ES-I3 (cell line): ENCODE results near the gene PARP1.

Experiments
- H3K36me3 ChIP-seq: 2 replicates; pipeline ENCODE4 v1.6.1; 2013; ENCODE audit warnings: mild to moderate bottlenecking, low read length, control low read depth, moderate library complexity; ENCODE audit not compliant: insufficient read depth
- H3K4me1 ChIP-seq: 2 replicates; pipeline ENCODE4 v1.6.1; 2013; ENCODE audit warnings: mild to moderate bottlenecking, control low read depth, low read length; ENCODE audit not compliant: insufficient read depth
- H3K9ac ChIP-seq: 2 replicates; pipeline ENCODE4 v1.6.1; 2013; ENCODE audit warnings: low read depth, mild to moderate bottlenecking, low read length, moderate library complexity
- H3K9me3 ChIP-seq: 2 replicates; pipeline ENCODE4 v1.6.1; 2013; ENCODE audit warnings: mild to moderate bottlenecking, low read length, moderate library complexity; ENCODE audit not compliant: control insufficient read depth, insufficient read depth

Gene PARP1

GRCh38 chr1:226406401-226406881 is 1.5 kb downstream of the PARP1 start:
- H3K4me1 ChIP-seq = peaks cover 16% of the 10 kb centered on the region
- peaks cover 6% of the 10 kb centered on the region for H3K36me3 ChIP-seq

DNA sequence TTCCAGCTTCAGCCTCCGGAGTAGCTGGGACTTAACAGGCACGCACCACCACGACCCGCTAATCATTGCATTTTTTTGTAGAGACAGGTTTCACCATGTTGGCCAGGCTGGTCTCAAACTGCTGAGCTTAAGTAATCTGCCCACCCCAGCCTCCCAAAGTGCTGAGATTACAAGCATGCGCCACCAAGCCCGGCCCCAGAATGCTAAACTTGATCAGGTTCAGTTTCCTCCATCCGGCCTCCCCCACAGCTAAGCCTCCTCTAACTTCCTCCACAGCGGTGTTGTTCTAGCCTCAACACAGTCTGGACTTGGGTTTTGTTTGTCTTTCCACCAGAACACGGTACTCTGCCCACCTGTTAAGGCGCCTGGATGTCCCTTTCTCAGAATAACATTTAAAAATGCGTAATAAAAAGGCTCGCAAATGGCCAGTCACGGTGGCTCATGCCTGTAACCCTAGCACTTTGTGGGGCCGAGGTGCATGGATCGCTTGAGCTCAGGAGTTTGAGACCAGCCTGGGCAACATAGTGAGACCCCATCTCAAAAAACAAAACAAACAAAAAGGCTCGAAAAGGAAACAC is 2.4 kb downstream of the PARP1 start:
- Histone ChIP-seq H3K36me3 (peaks cover 11% of the 10 kb centered on the region), H3K4me1 (peaks cover 16% of the 10 kb centered on the region), H3K9me3 (no peaks in the 10 kb centered on the region), H3K9ac (peak overlapping the region; percentile 86; the same call in 1 of the 2 replicates)

More at GRCh38 chr1:226406401-226406881, 1.5 kb downstream of the PARP1 start:
- no peaks in the 10 kb centered on the region for H3K9me3 ChIP-seq
- H3K9ac ChIP-seq = peak overlapping the region; percentile 86

DNA sequence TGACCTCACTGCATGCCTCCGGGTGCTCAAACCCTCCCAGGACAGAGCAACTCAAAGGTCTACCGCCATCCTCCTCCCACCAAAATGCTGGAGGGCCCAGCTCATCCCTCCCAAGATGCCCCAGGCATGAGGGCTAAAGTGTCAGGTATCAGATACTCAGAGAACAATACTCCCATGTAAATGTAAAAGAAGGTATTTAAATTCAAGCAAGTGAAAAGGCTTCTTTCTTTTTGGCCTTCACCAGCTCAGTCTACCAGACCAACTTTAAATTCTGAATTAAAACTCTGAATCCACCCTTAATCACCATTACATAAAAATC is 3.0 kb downstream of the PARP1 start:
- peak overlapping the region; percentile 86; the same call in 1 of the 2 replicates for H3K9ac ChIP-seq

DNA sequence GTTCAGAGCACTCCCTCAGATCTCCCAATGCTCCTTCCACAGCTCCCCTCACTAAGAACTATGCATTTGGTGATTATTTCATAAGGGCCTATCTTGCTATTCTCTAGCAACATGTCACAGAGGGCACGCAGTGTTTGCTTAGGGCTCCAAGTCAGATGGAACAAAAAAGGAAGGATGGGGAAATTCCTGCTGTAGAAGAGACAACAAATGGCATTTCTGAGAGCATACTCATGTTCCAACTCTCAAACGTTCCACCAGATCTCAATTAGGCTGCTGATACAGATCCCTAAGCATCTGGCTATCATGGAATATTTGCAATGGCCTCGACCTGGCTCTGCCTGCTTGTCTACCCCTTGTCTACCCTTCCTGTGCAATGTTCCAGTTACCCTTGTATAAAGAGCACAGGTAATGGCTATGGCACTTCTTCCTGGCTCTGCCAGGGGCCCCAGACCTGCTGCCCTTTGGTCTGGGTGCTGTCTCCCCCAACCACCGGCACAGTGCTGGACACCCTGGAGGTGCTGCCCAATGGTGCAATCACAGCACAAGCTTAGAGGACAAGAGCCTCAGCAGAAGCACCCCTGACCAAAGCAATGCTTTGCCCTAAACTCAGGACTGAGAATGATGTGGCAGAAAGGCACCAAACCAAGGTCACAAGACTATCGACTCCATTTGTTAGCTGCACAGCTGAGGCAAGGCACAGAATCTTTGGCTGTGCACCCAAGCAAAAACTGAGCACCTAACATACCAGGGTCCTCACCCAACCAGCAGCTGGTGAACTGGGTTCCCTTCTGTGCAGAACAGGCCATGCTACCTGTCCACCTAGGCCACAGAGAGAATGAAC is 3.6 kb downstream of the PARP1 start:
- Histone ChIP-seq H3K9me3 (no peaks in the 10 kb centered on the region), H3K36me3 (peaks cover 20% of the 10 kb centered on the region), H3K4me1 (peaks cover 16% of the 10 kb centered on the region)

More for the DNA sequence above, 3.0 kb downstream of the PARP1 start:
- Histone ChIP-seq H3K36me3 (peaks cover 15% of the 10 kb centered on the region), H3K9me3 (no peaks in the 10 kb centered on the region), H3K4me1 (peaks cover 16% of the 10 kb centered on the region)

GRCh38 chr1:226403201-226404034 is 4.5 kb downstream of the PARP1 start:
- H3K9ac ChIP-seq = no peak overlapping the region
- peaks cover 22% of the 10 kb centered on the region for H3K36me3 ChIP-seq
- H3K4me1 ChIP-seq = peaks cover 16% of the 10 kb centered on the region
- no peaks in the 10 kb centered on the region for H3K9me3 ChIP-seq

More for the DNA sequence above, 3.6 kb downstream of the PARP1 start:
- peak overlapping the region; percentile 4; the same call in 1 of the 2 replicates for H3K9ac ChIP-seq

DNA sequence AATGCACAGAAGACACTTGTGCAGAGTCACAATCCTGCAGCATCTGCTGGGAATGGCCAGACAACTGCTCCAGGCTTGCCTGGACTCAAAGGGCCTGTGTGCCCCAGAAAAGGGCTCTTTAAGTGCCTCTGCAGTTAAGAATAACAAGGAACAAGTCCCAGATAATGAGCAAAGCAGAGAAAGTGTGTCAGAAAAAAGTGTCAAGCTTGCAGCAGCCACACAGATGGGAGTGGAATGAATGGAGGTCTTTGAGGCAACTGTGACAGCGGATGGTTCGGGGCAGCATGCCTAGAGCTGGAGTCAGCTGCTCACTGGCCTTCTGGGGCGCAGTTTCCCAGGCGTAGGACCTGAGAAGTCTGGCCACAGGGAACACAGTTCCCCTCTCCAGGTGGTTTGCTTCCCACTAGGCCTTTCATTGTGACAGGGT is 5.1 kb downstream of the PARP1 start:
- Histone ChIP-seq H3K36me3 (peaks cover 22% of the 10 kb centered on the region), H3K4me1 (peaks cover 16% of the 10 kb centered on the region), H3K9ac (no peak overlapping the region), H3K9me3 (no peaks in the 10 kb centered on the region)

DNA sequence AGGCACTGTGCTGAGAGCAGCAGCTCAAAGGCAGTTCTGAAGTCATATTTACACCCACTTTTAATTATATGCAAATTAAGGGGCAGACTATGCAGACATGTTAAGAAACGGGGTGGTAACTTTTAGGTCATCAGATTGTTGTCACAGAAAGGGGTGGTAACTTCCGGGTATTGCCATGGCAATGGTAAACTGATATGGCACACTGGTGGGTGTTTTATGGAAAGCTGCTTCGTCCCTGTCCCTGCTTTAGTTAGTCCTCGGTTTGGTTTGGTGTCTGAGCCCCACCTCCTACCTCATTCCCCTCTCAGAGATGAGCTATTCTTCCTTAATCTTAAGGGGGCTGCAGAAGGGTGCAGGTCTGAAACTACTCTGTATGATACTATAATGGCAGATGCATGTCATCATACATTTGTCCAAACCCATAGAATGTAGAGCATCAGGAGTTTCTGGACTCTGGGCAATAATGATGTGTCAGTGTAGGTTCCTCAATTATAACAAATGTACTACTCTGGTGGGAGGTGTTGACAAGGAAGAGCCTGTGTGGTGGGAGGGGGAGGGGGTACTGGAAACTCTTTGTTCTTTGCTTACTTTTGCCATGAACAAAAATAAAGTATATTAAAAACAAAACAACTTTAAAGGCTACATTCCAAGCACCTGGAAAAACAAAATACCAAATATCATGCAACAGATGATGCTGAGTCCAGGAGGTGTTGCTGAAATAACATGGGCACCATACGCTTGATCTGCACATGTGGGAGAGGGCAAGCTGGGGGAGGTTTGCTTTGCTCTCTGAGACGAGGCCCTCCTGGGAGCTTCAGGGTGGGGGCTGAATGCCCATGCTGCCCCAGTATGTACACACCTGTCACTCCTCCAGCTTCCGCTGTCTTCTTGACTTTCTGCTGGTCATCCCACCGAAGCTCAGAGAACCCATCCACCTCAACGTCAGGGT is 6.3 kb downstream of the PARP1 start:
- Histone ChIP-seq H3K36me3 (peaks cover 22% of the 10 kb centered on the region), H3K9ac (no peak overlapping the region), H3K9me3 (no peaks in the 10 kb centered on the region), H3K4me1 (peaks cover 16% of the 10 kb centered on the region)

DNA sequence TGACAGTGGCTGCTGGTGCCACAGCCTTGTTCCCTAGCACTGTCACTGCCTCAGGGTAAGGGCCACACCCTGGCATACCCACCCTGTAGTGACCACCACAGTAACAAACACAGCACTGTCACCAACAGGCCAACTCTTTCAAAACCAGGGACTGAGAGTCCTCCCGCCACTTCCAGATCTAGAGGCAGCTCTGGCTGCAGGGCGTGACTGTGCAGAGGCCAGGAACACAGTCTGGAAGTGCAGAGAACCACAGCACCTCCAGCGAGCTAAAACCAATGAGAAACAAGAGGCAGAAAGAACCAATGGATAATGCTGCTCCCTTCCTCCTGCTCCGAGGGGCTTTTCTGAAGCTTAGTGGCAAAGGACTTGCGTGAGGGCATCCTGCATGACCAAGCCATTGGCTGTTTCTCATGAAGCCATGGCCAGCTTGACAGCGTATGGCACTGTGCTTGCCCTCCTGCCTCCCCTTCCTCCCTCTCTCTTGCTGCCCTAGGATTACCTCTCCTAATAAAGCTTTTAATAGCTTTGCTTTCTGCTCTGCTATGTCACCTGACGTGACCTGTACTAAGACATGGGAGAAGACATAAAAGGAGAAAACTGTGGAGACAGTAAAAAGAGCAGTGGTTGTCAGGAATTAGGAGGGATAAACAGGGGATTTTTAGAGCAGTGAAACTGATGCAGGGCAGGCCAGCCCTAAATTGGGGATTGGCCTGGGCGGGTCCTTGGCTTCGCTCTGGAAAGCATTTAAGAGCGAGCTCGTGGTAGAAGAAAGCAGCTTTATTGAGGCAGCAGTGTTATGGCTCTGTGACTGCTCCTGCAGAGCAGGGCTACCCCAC is 7.2 kb downstream of the PARP1 start:
- Histone ChIP-seq H3K9ac (no peak overlapping the region), H3K9me3 (no peaks in the 10 kb centered on the region), H3K36me3 (peaks cover 22% of the 10 kb centered on the region), H3K4me1 (peaks cover 16% of the 10 kb centered on the region)

- no peaks in the 10 kb centered on the region for H3K9me3 ChIP-seq
- H3K36me3 ChIP-seq = peaks cover 22% of the 10 kb centered on the region
- H3K9ac ChIP-seq = no peak overlapping the region
- no peaks in the 10 kb centered on the region for H3K4me1 ChIP-seq
Observed at GRCh38 chr1:226397955-226398636, 9.8 kb downstream of the PARP1 start.

DNA sequence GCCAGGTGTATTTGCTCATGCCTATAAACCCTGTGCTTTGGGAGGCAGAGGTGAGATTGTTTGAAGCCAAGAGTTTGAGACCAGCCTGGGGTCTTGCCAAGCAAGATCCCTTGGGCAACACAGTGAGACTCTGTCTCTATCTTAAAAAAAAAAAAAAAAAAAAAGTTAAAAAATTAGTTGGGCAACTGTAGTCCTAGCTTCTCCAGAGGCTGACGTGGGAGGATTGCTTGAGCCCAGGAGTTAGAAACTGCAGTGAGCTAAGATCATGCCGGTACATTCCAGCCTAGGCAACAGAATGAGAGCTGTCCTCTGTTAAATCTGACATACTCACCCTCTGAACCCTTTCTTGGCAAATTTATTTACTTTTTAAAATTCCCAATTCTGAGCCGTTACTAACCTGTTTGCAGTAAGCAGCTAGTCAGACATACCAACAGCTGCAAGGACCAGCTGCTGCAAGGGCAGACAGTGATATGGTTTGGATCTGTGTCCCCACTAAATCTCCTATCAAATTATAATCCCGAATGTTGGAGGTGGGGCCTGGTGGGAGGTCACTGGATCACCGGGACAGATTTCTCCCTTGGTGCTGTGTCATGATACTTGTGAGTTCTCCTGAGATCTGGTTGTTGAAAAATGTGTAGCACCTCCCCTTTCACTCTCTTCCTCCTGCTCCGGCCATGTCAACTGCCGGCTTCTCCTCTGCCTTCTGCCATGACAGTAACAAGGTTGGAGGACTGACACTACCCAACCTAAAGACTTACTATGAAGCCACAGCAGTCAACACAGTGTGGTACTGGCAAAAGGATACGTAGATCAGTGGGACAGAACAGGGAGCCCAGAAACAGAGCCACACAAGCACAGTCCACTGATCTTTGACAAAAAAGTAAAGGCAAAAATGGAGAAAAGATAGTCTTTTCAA is 10.6 kb downstream of the PARP1 start:
- H3K9me3 ChIP-seq = no peaks in the 10 kb centered on the region
- H3K36me3 ChIP-seq = peaks cover 23% of the 10 kb centered on the region
- no peaks in the 10 kb centered on the region for H3K4me1 ChIP-seq
- no peak overlapping the region for H3K9ac ChIP-seq

DNA sequence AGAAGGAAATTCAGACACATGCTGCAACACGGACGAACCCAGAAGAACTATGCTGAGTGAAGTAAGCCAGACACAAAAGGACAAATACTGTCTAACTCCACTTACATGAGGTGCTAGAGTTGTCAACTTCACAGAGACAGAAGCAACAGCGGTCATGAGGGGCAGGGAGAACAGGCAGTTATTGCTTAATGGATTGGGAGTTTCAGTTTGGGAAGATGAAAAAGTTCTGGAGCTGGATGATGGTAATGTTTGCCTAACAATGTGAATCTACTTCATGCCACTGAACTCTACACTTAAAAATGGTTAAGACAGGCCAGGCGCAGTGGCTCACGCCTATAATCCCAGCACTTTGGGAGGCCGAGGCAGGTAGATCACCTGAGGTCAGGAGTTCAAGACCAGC is 12.1 kb downstream of the PARP1 start:
- no peaks in the 10 kb centered on the region for H3K4me1 ChIP-seq
- peaks cover 18% of the 10 kb centered on the region for H3K36me3 ChIP-seq
- H3K9me3 ChIP-seq = no peaks in the 10 kb centered on the region

DNA sequence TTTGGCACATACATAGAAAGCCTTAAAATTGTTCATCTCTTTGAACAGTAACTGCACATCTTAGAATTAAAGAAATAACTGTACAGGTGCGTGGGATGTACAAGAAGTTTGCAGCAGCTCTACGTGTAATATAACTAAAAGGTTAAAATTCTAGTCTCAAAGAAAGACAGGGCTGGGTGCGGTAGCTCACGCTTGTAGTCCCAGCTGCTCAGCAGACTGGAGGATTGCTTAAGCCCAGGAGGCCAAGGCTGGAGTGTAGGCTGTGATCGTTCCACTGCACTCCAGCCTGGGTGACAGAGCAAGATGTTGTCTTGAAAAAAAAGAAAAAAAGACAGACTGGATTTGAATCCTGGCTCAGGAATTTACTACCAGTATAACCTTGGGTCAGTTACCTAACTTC is 13.4 kb downstream of the PARP1 start:
- H3K9ac ChIP-seq = no peak overlapping the region
- no peaks in the 10 kb centered on the region for H3K9me3 ChIP-seq
- H3K4me1 ChIP-seq = no peaks in the 10 kb centered on the region
- H3K36me3 ChIP-seq = peaks cover 17% of the 10 kb centered on the region

More for the DNA sequence above, 12.1 kb downstream of the PARP1 start:
- H3K9ac ChIP-seq = no peak overlapping the region
